Measurements from ENCODE around the gene CSNK2A1. TPM values are rescaled to one million over a fixed set of nuclear protein-coding genes. Genes with fewer than 3 reads are reported as not detected.
A peak's percentile ranks its signal among the peaks of the same experiment; 100 is the strongest.
"Not testable (repeated sequence)": the region's sequence is repeated elsewhere in the genome, so short reads cannot be mapped to it uniquely, and the experiment has no call there.

The CSNK2A1 gene
- total RNA-seq, 2 donors from 2014 or later: 86.4 to 110 TPM

DNA sequence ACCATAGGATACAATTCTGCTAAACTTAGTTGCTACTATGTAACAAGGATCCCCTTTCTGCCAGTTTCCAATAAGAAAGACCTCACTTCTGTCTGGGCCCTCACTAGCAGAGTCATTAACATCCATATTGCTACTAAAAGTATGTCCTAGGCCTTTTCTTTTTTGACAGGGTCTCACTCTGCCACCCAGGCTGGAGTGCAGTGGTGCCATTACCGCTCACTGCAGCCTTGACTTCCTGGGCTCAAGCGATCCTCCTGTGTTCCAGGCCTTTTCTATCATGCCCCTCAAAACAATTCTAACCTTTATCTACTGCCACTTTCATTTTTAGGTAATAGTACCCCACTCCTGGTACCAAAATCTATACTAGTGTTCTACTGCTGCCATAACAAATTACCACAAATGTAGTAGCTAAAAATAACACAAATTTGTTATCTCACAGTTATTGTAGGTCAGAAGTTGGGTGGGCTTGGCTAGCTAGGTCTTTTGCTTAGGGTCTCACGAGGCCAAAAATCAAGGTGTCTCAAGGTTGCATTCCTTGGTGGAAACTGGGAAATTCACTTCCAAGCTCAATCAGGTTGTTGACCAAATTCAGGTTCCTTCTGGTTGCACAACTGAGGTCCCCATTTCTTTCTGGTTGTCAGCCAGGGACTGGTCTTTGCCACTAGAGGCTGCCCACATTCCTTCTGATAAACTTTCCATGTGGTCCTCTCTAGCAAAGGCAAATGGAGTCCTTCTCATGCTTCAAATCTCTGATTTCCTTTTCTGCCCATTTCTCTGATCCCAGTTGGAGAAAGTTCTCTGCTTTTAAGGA, 3.0 kb downstream of the CSNK2A1 start:
- DNase-seq: no peak
- no peak for ATAC-seq

DNA sequence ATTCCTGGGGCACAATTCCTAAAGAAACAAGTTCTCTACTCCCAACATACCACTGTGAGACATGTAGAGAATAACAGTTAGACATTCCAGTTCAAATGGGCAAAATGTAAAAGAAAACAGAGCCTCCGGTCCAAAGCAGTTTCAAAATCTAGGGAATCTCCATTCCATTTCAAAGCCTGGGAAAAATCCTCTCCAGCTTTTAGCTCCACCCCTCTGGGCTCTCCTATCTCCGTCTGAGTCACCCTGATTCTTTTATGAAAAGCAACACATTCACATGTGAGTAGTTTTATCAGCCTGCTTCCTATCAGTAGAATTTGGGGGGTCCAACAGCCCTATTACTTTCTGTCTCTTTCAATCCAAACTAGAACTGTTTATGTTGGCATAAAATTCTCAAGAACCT, 3.7 kb downstream of the CSNK2A1 start:
- peak in 1 of 2 donors; percentile 6 for ATAC-seq
- no peak for DNase-seq
- intact Hi-C loops (cut with DNase I): no loop called here

More for the DNA sequence above, 3.0 kb downstream of the CSNK2A1 start:
- intact Hi-C loops (cut with DNase I): no loop called here

DNA sequence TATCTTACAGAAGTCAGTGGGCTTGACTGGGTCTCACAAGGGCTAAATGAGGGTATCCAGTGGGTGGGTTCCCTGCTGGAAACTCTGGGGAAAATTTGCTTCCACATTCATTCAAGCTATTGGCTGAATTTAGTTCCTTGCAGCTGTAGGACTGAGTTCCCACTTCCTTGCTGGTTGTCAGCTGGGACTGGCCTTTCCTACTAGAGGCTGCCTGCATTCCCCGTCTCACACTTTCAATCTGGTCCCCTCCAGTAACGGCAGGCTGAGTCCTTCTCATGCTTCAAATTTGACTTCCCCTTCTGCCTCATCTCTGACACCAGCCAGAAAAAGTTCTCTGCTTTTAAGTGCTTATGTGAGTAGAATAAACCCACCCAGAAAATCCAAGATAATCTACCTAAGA, 4.4 kb downstream of the CSNK2A1 start:
- intact Hi-C loops (cut with DNase I): no loop called here
- ATAC-seq: no peak
- no peak for DNase-seq

DNA sequence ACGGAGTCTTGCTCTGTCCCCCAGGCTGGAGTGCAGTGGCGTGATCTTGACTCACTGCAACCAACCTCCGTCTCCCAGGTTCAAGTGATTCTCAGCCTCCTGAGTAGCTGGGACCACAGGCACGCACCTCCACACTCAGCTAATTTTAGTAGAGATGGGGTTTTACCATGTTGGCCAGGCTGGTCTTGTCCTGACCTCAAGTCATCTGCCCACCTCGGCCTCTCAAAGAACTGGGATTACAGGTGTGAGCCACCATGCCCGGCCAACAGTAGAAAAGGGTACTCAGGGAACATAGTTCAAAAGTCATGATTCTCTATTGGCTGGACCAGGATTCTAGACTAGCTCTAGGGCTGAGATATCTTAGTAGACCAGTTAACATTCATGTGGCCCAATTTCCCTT, 5.6 kb downstream of the CSNK2A1 start:
- no peak for DNase-seq
- intact Hi-C loops (cut with DNase I): no loop called here
- ATAC-seq: no peak

DNA sequence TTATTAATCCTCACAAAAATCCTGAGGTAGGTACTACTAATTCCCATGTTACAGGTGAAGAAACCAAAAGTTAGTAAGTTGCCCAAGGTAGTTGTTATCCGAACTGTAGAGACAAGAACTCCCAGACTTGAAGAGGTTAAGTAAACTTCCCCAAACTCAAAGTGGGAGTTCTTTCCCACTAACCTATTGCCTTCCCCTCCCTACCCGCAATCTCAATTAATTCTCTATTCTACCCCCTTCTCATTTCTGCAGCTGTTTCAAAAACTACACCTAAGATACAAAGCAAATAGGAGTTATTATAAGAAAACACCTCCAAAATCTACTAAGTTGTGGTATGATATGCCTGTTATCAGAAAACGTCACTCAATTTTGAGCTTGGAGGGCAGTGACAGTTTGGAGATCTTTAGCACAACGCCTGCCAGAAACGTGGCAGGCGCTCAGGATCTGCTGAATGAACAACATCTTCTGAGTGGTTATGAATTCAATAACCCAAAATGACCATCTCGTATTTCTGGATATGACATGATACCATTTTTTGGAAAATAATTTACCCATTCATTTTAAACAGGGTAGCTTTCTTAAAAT, 7.1 kb downstream of the CSNK2A1 start:
- ATAC-seq: no peak
- no peak for DNase-seq
- intact Hi-C loops (cut with DNase I): no loop called here

DNA sequence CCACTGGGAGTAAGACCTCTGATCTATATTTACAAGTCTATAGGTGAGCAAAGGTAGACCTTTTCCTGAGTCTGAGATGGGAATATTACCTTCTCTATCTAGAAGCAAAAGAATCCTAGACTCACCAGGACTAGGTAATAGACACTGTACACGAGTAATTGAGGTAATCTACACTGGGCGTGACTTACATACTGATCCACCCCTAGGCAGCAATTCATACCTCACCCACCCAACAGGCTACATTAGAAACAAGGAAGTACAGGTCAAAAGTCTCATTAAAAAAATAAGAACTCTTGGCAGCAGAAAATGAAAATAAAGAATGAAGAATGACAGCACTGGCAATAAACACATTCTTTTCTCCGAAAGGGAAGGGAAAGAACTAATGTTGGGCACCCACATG, 7.6 kb downstream of the CSNK2A1 start:
- DNase-seq (no peak), ATAC-seq (peak; percentile 60 to 73)
- intact Hi-C loops (cut with DNase I): no loop called here

DNA sequence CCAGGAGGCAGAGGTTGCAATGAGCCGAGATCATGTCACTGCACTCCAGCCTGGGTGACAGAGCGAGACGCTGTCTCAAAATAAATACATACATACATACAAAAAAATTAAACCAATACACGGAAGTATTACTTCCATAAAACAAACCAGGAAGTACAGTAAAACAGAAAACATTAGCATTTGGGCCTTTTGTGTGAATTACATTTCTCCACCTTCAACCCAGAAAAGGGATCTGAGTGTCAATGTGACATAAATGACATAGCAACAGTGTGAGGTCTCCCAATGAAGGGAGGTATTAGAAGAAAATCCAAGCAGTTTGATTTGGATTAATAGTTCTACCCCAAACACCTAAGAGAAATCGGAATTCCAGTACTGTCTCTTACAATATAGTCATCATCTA, 10.1 kb downstream of the CSNK2A1 start:
- ATAC-seq: no peak
- intact Hi-C loops (cut with DNase I): no loop called here
- no peak for DNase-seq

DNA sequence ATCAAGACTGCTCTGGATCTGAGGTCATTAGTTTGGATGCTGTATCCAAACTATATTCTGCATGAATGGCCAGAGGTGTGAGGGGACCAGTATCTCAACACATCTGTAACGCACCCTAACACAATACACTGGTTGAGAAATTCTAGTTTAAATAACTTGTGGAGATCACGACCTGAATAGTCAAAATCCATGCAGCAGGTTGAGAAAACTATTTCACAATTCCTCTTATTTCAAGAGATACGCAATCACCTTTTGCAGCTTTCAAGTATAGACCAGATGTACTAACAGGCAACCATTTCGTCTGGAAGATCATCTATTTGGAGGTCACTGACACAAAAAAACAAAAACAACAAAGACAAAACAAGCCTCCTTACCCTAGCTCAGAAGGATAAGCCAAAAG, 11.1 kb downstream of the CSNK2A1 start:
- no peak for ATAC-seq
- no peak for DNase-seq
- intact Hi-C loops (cut with DNase I): no loop called here

DNA sequence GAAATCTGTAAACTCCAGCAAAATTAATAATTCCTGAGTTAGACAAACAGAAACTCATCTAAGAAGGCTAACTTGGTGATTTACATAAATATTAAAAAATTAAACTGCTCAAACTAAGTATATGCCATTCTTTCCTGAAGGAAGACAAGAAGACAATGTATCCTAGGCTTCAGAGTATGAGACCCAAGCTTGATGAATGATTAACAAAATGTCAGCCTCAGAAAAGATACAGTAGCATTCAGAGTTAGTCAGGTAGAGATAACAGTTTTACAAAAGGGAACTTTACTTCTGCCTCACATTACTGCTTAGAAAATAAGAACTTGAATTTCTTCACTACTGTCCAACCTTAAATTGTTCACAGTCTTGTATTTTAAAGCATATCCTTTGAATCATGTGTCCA, 12.0 kb downstream of the CSNK2A1 start:
- ATAC-seq (no peak), DNase-seq (no peak)
- intact Hi-C loops (cut with DNase I): no loop called here

DNA sequence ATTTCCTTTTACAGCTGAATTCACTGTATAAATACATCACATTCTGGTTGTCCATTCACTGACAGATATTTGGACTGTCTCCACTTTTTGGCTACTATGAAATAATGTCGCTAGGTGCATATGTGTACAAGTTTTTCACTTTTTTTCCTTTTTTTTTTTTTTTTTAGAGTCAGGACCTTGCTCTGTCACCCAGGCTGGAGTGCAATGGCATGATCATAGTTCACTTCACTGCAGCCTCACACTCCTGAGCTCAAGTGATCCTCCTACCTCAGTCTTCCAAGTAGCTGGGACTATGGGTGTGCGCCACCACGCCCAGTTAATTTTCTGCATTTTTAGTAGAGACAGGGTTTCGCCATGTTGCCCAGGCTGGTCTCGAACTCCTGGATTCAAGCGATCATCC, 13.3 kb downstream of the CSNK2A1 start:
- DNase-seq: no peak
- ATAC-seq: no peak
- intact Hi-C loops (cut with DNase I): no loop called here

DNA sequence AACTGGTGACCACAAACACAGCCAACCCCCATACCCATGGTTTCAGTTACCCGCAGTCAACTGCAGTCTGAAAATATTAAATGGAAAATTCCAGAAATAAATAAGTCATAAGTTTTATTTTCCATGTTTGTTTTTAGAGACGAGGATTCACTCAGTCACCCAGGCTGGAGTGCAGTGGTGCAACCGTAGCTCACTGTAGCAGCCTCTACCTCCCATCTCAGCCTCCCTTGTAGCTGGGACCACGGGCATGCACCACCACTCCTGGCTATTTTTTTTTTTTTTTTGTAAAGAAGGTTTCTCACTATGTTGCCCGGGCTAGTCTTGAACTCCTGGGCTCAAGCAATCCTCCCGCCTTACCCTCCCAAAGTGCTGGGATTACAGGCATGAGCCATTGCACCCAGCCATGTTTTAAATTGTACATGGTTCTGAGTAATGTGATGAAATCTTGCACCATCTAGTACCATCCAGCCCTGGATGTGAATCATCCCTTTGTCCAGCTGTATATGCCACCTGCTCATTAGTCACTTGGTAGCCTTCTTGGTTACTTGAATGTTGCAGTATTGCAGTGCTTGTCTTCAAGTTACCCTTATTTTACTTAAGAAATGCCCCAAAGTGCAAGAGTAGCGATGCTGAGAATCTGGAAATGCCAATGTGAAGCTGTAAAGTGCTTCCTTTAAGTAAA, 14.5 kb downstream of the CSNK2A1 start:
- ATAC-seq: peak in 1 of 2 donors; percentile 64
- DNase-seq: no peak
- intact Hi-C loops (cut with DNase I): no loop called here

DNA sequence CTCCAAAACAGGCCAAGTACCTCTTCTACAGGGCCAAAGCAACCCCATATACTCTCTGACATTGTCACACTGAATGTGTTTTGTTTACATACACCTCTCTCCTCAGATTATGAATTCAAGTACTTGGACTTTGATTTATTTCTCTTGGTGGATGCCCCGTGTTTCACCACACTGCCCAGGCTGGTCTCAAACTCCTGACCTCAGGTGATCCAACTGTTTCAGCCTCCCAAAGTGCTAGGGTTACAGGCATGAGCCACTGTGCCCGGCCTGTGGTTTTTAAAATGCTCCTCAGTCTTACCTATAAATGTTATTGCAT, 16.1 kb downstream of the CSNK2A1 start:
- intact Hi-C loops (cut with DNase I): no loop called here
- no peak for DNase-seq

DNA sequence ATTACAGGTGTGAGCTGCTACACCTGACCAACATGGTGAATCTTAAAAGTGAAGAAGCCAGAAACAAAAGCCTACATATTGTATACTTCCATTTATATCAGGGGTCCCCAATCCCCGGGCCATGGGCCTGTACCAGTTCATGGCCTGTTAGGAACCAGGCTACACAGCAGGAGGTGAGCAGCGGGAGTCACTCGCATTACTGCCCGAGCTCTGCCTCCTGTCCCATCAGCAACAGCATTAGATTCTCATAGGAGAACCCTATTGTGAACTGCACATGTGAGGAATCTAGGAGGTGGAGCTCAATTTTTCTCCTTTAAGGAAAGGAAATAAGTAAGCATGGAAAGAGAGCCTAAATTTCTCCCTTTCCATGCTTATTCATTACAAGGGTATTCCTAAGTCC, 21.7 kb downstream of the CSNK2A1 start:
- DNase-seq (no peak), ATAC-seq (no peak)
- intact Hi-C loops (cut with DNase I): no loop called here

More for the DNA sequence above, 16.1 kb downstream of the CSNK2A1 start:
- ATAC-seq: no peak

DNA sequence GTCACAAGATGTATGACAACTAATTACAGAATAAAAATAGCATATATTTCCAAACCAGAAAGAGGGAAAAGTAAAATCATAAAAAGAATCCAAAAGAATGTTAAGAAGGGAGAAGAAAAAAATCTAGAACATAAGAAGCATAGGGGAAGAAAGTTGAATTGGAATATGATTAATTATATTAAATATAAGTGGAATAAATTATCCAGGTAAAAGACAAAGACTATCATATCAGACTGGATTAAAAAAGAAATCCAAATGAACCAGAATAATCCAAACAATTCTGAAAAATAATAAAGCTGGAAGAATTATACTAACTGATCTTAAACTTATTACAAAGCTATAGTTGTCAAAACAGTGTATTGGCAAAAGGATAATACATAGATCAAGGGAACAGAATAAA, 23.6 kb downstream of the CSNK2A1 start:
- intact Hi-C loops (cut with DNase I): no loop called here
- no peak for DNase-seq
- no peak for ATAC-seq

DNA sequence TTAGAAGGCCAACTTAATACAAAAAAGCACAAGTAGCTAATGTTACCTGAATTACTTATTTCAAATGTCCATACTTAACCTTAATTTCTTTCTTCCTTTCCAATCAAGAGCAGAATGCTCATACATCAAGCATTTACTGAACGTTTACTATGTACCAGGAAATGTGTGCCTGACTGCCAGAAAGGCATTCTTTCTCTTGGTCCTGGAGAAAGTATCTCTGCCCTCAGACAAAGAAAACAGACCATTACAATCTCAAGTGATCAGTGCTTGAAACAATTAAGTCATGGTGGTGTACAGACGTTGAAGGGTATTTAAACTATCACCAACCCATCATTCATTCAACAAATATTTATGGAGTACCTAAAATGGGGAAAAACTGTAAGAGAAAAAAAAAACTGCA, 26.4 kb downstream of the CSNK2A1 start:
- DNase-seq (no peak), ATAC-seq (no peak)
- intact Hi-C loops (cut with DNase I): no loop called here

DNA sequence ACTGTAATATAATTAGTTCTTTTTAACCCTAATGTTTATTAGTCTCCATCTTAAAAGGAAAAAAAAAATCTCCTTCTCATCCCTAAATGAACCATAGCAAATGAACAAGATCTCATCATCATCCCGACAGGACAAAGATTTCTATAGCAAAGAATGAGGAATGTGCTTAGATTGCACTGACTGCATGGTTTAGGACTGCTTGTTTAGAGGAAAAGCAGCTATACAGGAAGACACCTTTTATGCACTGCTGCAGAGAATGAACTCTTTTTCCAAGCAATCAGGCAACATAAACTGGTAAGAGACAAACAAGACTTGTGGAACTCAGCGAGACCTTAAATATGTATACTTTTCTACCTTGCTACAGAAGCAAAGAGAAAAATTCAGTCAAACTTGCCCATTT, 26.8 kb downstream of the CSNK2A1 start:
- intact Hi-C loops (cut with DNase I): no loop called here
- ATAC-seq (no peak), DNase-seq (no peak)

DNA sequence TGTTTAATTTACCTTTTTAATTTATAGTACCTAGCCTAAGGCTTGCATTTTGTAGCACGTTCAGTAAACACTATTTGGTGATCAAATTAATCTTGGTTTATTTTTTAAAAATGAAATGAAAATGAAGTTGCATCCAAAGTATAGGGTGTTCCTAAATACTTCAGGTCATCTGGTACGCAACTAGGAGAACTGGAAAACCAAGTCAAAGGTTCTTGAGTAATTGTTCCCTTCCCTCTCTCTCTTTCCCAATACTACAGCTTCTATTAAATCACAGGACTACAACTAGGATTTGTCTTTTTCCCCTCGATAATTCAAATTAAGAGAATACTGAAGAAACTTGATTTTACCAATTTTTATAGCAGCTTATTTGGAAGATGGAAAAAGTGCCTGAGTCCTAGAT, 27.9 kb downstream of the CSNK2A1 start:
- DNase-seq (no peak), ATAC-seq (no peak)
- intact Hi-C loops (cut with DNase I): no loop called here

DNA sequence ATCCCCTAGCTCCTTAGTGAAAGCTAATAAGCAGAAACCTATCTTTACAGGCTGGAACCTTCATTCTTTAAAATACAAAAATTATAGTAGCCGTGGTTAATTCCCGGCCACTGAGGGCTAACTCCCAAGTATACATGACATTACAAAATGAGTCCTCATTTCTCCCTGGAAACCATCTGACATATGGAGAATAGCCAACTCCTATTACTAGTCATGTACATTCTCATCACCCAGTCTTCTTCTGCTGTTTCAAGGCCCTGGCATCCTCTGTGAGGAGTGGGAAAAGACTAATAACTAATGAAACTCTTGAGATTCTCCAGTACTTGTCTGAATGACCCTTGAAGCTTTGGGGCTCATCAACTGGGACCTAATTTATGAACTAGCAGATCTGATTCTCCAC, 30.2 kb downstream of the CSNK2A1 start:
- intact Hi-C loops (cut with DNase I): no loop called here
- no peak for DNase-seq
- ATAC-seq: no peak

DNA sequence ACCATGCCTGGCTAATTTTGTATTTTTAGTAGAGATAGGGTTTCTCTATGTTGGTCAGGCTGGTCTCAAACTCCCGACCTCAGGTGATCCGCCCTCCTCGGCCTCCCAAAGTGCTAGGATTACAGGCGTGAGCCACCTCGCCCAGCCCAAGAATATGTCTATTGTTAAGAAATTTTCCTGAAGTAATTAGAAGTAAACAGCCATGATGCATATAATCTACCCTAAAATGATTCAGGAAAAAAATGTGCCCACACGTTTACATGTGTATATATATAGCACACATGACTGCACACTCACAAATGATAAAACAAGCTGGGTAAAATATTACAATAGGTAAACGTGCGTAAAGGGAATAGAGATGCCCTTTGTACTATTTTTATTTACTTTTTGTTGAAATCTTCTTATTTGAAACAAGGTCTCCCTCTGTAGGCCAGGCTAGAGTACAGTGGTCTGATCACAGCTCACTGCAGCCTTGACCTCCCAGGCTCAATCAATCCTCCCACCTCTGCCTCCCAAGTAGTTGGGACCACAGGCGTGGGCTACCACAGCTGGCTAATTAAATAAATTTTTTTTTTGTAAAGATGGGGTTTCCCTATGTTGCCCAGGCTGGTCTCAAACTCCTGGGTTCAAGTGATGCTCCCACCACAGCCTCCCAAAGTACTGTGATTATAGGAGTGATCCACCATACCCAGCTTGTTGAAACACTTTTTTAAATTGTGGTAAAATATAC, 33.1 kb downstream of the CSNK2A1 start:
- intact Hi-C loops (cut with DNase I); DNase-seq; ATAC-seq: not testable (repeated sequence)

DNA sequence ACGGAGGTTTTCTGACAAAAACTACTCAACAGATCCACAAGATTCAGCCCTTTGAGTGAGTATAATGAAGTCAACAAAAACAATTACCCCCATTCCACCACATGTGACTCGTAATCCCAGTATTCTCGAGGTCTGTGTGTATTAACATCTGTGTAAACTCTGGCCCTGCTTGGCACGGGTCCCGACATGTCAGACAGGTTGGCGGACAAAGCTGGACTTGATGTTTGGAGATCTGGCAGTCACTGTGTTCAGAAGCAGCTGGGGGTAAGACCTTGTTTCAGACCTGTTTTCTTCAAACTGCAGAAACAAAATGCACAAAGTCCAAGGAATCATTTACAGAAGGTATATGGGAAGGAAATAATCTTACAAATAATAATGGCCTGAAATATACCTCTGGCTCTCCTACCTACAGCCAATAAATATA, 35.2 kb downstream of the CSNK2A1 start:
- ATAC-seq: peak in 1 of 2 donors; percentile 42
- DNase-seq; intact Hi-C loops (cut with DNase I): not testable (repeated sequence)

Data from left cardiac atrium (tissue), 4 donors.